ENCODE results near the gene ULK2. TPM values are rescaled to one million over a fixed set of nuclear protein-coding genes. Genes with fewer than 3 reads are reported as not detected.
A peak's percentile ranks its signal among the peaks of the same experiment; 100 is the strongest.

The ULK2 gene
- total and polyA plus RNA-seq, 2 of the 13 experiments (the other 11 are each of a cell fraction or from before 2014, with no cell fraction given): 0.01 TPM; not detected in 1

DNA sequence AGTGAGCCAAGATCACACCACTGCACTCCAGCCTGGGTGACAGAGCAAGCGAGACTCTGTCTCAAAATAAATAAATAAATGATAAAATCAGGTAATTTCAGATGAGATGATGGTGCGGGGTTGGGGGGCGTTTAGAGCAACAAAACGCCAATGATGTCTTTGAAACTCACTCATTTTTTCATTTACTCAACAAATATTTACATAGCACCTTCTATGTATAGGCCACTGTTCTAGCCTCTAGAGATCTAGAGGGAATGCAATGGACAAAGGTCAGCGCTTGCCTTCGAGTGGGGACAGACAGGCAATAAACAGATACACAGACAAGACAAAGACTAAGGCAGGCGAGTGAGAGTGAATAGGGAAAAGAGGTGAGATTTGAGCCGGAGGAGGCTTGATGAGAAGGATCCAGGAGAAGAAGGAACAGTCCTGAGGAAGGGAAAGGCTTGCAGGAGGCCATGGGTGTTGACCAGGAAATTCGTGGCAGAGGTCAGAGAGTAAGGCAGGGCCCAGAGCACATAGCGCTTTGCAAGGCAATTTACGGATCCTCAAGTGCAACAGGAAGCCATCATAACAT, 133.7 kb downstream of the ULK2 start (continued):
- TF ChIP-seq TBL1XR1 (IDR thresholded peaks at IDR 0.05; ENCODE audit: borderline replicate concordance, low read length, partially characterized antibody) (peak; percentile 38), ARNT2 (CRISPR knock-in tag; IDR thresholded peaks at IDR 0.05; ENCODE audit: low read depth) (no peak), NR2F1 (CRISPR knock-in tag; IDR thresholded peaks at IDR 0.05) (peak; percentile 53 to 75), KLF13 (CRISPR knock-in tag; IDR thresholded peaks at IDR 0.05) (no peak), ARID5B (CRISPR knock-in tag; IDR thresholded peaks at IDR 0.05) (peak; percentile 89), NR2F6 (IDR thresholded peaks at IDR 0.05) (peak; percentile 86), NR2F6 (CRISPR knock-in tag; IDR thresholded peaks at IDR 0.05) (peak; percentile 87), NCOA5 (CRISPR knock-in tag; IDR thresholded peaks at IDR 0.05) (no peak), SOX13 (IDR thresholded peaks at IDR 0.05) (no peak; the same call in 1 of the 2 replicates), SOX13 (CRISPR knock-in tag; conservative IDR thresholded peaks at IDR 0.05 in 1 of 2, IDR thresholded peaks at IDR 0.05 in 1 of 2) (peak in 1 of 2 experiments; percentile 92; a peak in 2 of 4 replicates), SIX1 (CRISPR knock-in tag; IDR thresholded peaks at IDR 0.05; ENCODE audit: borderline replicate concordance) (peak; percentile 77; the same call in 1 of the 2 replicates)
- TF ChIP-seq, protein P1, sequence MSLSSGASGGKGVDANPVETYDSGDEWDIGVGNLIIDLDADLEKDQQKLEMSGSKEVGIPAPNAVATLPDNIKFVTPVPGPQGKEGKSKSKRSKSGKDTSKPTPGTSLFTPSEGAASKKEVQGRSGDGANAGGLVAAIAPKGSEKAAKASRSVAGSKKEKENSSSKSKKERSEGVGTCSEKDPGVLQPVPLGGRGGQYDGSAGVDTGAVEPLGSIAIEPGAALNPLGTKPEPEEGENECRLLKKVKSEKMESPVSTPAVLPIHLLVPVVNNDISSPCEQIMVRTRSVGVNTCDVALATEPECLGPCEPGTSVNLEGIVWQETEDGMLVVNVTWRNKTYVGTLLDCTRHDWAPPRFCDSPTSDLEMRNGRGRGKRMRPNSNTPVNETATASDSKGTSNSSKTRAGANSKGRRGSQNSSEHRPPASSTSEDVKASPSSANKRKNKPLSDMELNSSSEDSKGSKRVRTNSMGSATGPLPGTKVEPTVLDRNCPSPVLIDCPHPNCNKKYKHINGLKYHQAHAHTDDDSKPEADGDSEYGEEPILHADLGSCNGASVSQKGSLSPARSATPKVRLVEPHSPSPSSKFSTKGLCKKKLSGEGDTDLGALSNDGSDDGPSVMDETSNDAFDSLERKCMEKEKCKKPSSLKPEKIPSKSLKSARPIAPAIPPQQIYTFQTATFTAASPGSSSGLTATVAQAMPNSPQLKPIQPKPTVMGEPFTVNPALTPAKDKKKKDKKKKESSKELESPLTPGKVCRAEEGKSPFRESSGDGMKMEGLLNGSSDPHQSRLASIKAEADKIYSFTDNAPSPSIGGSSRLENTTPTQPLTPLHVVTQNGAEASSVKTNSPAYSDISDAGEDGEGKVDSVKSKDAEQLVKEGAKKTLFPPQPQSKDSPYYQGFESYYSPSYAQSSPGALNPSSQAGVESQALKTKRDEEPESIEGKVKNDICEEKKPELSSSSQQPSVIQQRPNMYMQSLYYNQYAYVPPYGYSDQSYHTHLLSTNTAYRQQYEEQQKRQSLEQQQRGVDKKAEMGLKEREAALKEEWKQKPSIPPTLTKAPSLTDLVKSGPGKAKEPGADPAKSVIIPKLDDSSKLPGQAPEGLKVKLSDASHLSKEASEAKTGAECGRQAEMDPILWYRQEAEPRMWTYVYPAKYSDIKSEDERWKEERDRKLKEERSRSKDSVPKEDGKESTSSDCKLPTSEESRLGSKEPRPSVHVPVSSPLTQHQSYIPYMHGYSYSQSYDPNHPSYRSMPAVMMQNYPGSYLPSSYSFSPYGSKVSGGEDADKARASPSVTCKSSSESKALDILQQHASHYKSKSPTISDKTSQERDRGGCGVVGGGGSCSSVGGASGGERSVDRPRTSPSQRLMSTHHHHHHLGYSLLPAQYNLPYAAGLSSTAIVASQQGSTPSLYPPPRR (CRISPR knock-in tag; IDR thresholded peaks at IDR 0.05; ENCODE audit: borderline replicate concordance): peak; percentile 92
- TF ChIP-seq, protein P2, sequence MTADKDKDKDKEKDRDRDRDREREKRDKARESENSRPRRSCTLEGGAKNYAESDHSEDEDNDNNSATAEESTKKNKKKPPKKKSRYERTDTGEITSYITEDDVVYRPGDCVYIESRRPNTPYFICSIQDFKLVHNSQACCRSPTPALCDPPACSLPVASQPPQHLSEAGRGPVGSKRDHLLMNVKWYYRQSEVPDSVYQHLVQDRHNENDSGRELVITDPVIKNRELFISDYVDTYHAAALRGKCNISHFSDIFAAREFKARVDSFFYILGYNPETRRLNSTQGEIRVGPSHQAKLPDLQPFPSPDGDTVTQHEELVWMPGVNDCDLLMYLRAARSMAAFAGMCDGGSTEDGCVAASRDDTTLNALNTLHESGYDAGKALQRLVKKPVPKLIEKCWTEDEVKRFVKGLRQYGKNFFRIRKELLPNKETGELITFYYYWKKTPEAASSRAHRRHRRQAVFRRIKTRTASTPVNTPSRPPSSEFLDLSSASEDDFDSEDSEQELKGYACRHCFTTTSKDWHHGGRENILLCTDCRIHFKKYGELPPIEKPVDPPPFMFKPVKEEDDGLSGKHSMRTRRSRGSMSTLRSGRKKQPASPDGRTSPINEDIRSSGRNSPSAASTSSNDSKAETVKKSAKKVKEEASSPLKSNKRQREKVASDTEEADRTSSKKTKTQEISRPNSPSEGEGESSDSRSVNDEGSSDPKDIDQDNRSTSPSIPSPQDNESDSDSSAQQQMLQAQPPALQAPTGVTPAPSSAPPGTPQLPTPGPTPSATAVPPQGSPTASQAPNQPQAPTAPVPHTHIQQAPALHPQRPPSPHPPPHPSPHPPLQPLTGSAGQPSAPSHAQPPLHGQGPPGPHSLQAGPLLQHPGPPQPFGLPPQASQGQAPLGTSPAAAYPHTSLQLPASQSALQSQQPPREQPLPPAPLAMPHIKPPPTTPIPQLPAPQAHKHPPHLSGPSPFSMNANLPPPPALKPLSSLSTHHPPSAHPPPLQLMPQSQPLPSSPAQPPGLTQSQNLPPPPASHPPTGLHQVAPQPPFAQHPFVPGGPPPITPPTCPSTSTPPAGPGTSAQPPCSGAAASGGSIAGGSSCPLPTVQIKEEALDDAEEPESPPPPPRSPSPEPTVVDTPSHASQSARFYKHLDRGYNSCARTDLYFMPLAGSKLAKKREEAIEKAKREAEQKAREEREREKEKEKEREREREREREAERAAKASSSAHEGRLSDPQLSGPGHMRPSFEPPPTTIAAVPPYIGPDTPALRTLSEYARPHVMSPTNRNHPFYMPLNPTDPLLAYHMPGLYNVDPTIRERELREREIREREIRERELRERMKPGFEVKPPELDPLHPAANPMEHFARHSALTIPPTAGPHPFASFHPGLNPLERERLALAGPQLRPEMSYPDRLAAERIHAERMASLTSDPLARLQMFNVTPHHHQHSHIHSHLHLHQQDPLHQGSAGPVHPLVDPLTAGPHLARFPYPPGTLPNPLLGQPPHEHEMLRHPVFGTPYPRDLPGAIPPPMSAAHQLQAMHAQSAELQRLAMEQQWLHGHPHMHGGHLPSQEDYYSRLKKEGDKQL (CRISPR knock-in tag; IDR thresholded peaks at IDR 0.05; ENCODE audit: low read depth): peak; percentile 90
- TF ChIP-seq, protein P3, sequence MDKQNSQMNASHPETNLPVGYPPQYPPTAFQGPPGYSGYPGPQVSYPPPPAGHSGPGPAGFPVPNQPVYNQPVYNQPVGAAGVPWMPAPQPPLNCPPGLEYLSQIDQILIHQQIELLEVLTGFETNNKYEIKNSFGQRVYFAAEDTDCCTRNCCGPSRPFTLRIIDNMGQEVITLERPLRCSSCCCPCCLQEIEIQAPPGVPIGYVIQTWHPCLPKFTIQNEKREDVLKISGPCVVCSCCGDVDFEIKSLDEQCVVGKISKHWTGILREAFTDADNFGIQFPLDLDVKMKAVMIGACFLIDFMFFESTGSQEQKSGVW (CRISPR knock-in tag; IDR thresholded peaks at IDR 0.05; ENCODE audit: borderline replicate concordance): no peak

Data from HepG2 (cell line).